Mesenchymal stem cell (in vitro differentiated cells and primary cell): Measurements from ENCODE around the gene KIRREL3.

Experiments
- DNase-seq: peaks from one replicate; pipeline ENCODE4 v3.0.0-alpha.2; 2013
- H2AFZ ChIP-seq: one replicate; pipeline ENCODE4 v1.6.1; 2013; ENCODE audit warnings: low read depth, mild to moderate bottlenecking, control low read depth, inconsistent platforms, low read length, moderate library complexity
- H2AK5ac ChIP-seq: 2 replicates; pipeline ENCODE4 v1.6.1; 2013; ENCODE audit warnings: low read length, moderate library complexity, mild to moderate bottlenecking, inconsistent platforms; ENCODE audit not compliant: severe bottlenecking
- H2BK120ac ChIP-seq: one replicate; pipeline ENCODE4 v1.6.1; 2013; ENCODE audit warnings: low read depth, mild to moderate bottlenecking, inconsistent platforms, low read length, moderate library complexity
- H2BK12ac ChIP-seq, 2 experiments: one replicate each; pipeline ENCODE4 v1.6.1; 2013; ENCODE audit warnings: inconsistent platforms in 2 of 2, low read length in 2 of 2, mild to moderate bottlenecking in 2 of 2, moderate library complexity in 2 of 2, control low read depth in 1 of 2
- H2BK15ac ChIP-seq: one replicate; pipeline ENCODE4 v1.6.1; 2013; ENCODE audit warnings: mild to moderate bottlenecking, low read depth, inconsistent platforms; ENCODE audit not compliant: poor library complexity, severe bottlenecking
- H2BK5ac ChIP-seq: 2 replicates; pipeline ENCODE4 v1.6.1; 2013; ENCODE audit warnings: low read depth, mild to moderate bottlenecking, low read length, control low read depth, inconsistent platforms; ENCODE audit not compliant: poor library complexity, severe bottlenecking
- H3K14ac ChIP-seq, 2 experiments: one replicate each; pipeline ENCODE4 v1.6.1; 2013; ENCODE audit warnings: inconsistent platforms in 2 of 2, low read length in 2 of 2, control low read depth in 1 of 2, mild to moderate bottlenecking in 1 of 2, moderate library complexity in 1 of 2
- H3K18ac ChIP-seq, 2 experiments: one replicate each; pipeline ENCODE4 v1.6.1; 2013; ENCODE audit warnings: inconsistent platforms in 2 of 2, low read length in 2 of 2, control low read depth in 1 of 2, low read depth in 1 of 2, mild to moderate bottlenecking in 1 of 2
- H3K23ac ChIP-seq, 2 experiments: one replicate each; pipeline ENCODE4 v1.6.1; 2013; ENCODE audit warnings: inconsistent platforms in 2 of 2, low read length in 2 of 2, mild to moderate bottlenecking in 2 of 2, moderate library complexity in 2 of 2, control low read depth in 1 of 2
- H3K27ac ChIP-seq: 2 replicates; pipeline ENCODE4 v1.5.1; 2013; ENCODE audit warnings: mild to moderate bottlenecking, moderate library complexity, low read length, control low read depth, inconsistent platforms; ENCODE audit not compliant: poor library complexity, severe bottlenecking
- H3K27me3 ChIP-seq, 2 experiments: 2 replicates each; pipeline versions ENCODE4 v1.6.1 to v1.7.0; 2013; ENCODE audit warnings: low read length in 2 of 2, mild to moderate bottlenecking in 2 of 2, moderate library complexity in 2 of 2, control low read depth in 1 of 2, inconsistent platforms in 1 of 2; ENCODE audit not compliant: control insufficient read depth in 1 of 2, insufficient read depth in 1 of 2
- H3K36me3 ChIP-seq, 2 experiments: 2 replicates each; pipeline versions ENCODE4 v1.6.1 to v1.7.0; 2013; ENCODE audit warnings: low read length in 2 of 2, control low read depth in 1 of 2, inconsistent platforms in 1 of 2, low read depth in 1 of 2, mild to moderate bottlenecking in 1 of 2; ENCODE audit not compliant: insufficient read depth in 2 of 2, control insufficient read depth in 1 of 2
- H3K4ac ChIP-seq, 2 experiments: one replicate each; pipeline ENCODE4 v1.6.1; 2013; ENCODE audit warnings: inconsistent platforms in 2 of 2, low read length in 2 of 2, mild to moderate bottlenecking in 2 of 2, moderate library complexity in 2 of 2, control low read depth in 1 of 2, low read depth in 1 of 2
- H3K4me1 ChIP-seq: 2 replicates; pipeline ENCODE4 v1.6.1; 2013; ENCODE audit warnings: low read depth, low read length, control low read depth; ENCODE audit not compliant: control insufficient read depth, insufficient read depth
- H3K4me2 ChIP-seq: 2 replicates; pipeline ENCODE4 v1.6.1; 2013; ENCODE audit warnings: low read length, mild to moderate bottlenecking, inconsistent platforms; ENCODE audit not compliant: poor library complexity, severe bottlenecking
- H3K4me3 ChIP-seq, 2 experiments: 2 replicates each; pipeline versions ENCODE4 v1.5.1 to v1.7.0; 2013; ENCODE audit warnings: low read length in 2 of 2, mild to moderate bottlenecking in 2 of 2, control low read depth in 1 of 2, low read depth in 1 of 2; ENCODE audit not compliant: insufficient read depth in 1 of 2
- H3K79me1 ChIP-seq: replicated peaks from 2 replicates; pipeline ENCODE4 v1.6.1; 2013; ENCODE audit warnings: mild to moderate bottlenecking, control low read depth, low read length, inconsistent platforms; ENCODE audit not compliant: poor library complexity, severe bottlenecking
- H3K9ac ChIP-seq: 2 replicates; pipeline ENCODE4 v1.7.0; 2013; ENCODE audit warnings: mild to moderate bottlenecking, low read length, moderate library complexity
- H3K9me3 ChIP-seq: 2 replicates; pipeline ENCODE4 v1.7.0; 2013; ENCODE audit warnings: mild to moderate bottlenecking, low read length; ENCODE audit not compliant: control insufficient read depth
- H4K8ac ChIP-seq: one replicate; pipeline ENCODE4 v1.6.1; 2013; ENCODE audit warnings: inconsistent platforms, mild to moderate bottlenecking, low read length, moderate library complexity
- H4K91ac ChIP-seq: one replicate; pipeline ENCODE4 v1.6.1; 2013; ENCODE audit warnings: mild to moderate bottlenecking, low read length, inconsistent platforms
- WGBS: methylation state at CpG from one replicate; pipeline ENCODE4 v1.1.7; 2013; ENCODE audit warnings: mixed read lengths; 5-methylcytosine and 5-hydroxymethylcytosine counted together

KIRREL3 gene

GRCh38 chr11:127042445-127042844 is 41.9 kb upstream of the KIRREL3 start:
- H4K8ac ChIP-seq, result no peak overlapping the region
- no peak overlapping the region for H2AK5ac ChIP-seq
- 43% methylated on average over 1 of the region's 1 CpG for WGBS

GRCh38 chr11:127039591-127039990 is 39.0 kb upstream of the KIRREL3 start:
- Histone ChIP-seq H3K18ac (no peak overlapping the region), H3K4me3 (no peak overlapping the region), H2BK5ac (no peak overlapping the region), H3K4me1 (peaks cover 1% of the 10 kb centered on the region), H3K14ac (no peak overlapping the region), H3K79me1 (no peaks in the 10 kb centered on the region), H2BK12ac (no peak overlapping the region), H2AFZ (no peak overlapping the region), H3K9me3 (no peaks in the 10 kb centered on the region), H3K27ac (no peak overlapping the region), H2BK120ac (no peak overlapping the region), H3K36me3 (no peaks in the 10 kb centered on the region), H4K8ac (no peak overlapping the region), H3K9ac (no peak overlapping the region), H2BK15ac (no peak overlapping the region), H3K4me2 (no peak overlapping the region), H3K4ac (no peak overlapping the region), H2AK5ac (no peak overlapping the region), H3K23ac (no peak overlapping the region), H4K91ac (no peak overlapping the region), H3K27me3 (peaks cover 0 to 21% of the 10 kb centered on the region in 2 experiments)
- DNase-seq, result no peak
- 27% methylated on average over 1 of the region's 2 CpGs for WGBS

More at GRCh38 chr11:127042445-127042844, 41.9 kb upstream of the KIRREL3 start:
- H3K9ac ChIP-seq, result no peak overlapping the region
- no peak overlapping the region for H3K4me2 ChIP-seq
- no peak overlapping the region for H2BK5ac ChIP-seq
- H2BK12ac ChIP-seq, result no peak overlapping the region
- no peak overlapping the region for H3K14ac ChIP-seq
- no peak overlapping the region for H4K91ac ChIP-seq
- H3K4me3 ChIP-seq, result no peak overlapping the region
- no peaks in the 10 kb centered on the region for H3K79me1 ChIP-seq
- H2BK120ac ChIP-seq, result no peak overlapping the region
- H2AFZ ChIP-seq, result no peak overlapping the region
- H3K9me3 ChIP-seq, result no peaks in the 10 kb centered on the region
- H2BK15ac ChIP-seq, result no peak overlapping the region
- H3K23ac ChIP-seq, result no peak overlapping the region
- no peaks in the 10 kb centered on the region for H3K36me3 ChIP-seq
- peaks cover 1% of the 10 kb centered on the region for H3K4me1 ChIP-seq
- H3K27me3 ChIP-seq, result peaks cover 0 to 7% of the 10 kb centered on the region in 2 experiments
- DNase-seq, result no peak
- H3K27ac ChIP-seq, result no peak overlapping the region
- no peak overlapping the region for H3K4ac ChIP-seq
- H3K18ac ChIP-seq, result no peak overlapping the region

GRCh38 chr11:127037596-127037995 is 37.0 kb upstream of the KIRREL3 start:
- Histone ChIP-seq H3K27ac (no peak overlapping the region), H2BK15ac (no peak overlapping the region), H2BK5ac (no peak overlapping the region), H2BK12ac (no peak overlapping the region), H3K18ac (no peak overlapping the region), H3K79me1 (no peaks in the 10 kb centered on the region), H2BK120ac (no peak overlapping the region), H3K14ac (no peak overlapping the region), H3K27me3 (peaks cover 0 to 21% of the 10 kb centered on the region in 2 experiments), H3K4me1 (no peaks in the 10 kb centered on the region), H2AFZ (no peak overlapping the region), H3K4me3 (no peak overlapping the region), H2AK5ac (no peak overlapping the region), H4K91ac (no peak overlapping the region), H3K9ac (no peak overlapping the region), H3K9me3 (no peaks in the 10 kb centered on the region), H3K4ac (no peak overlapping the region), H3K23ac (no peak overlapping the region), H3K4me2 (no peak overlapping the region), H4K8ac (no peak overlapping the region), H3K36me3 (no peaks in the 10 kb centered on the region)
- WGBS, result 60% methylated on average over 4 of the region's 4 CpGs
- no peak for DNase-seq

- Histone ChIP-seq H2BK5ac (no peak overlapping the region), H3K4me2 (no peak overlapping the region), H3K23ac (no peak overlapping the region), H3K79me1 (no peaks in the 10 kb centered on the region), H4K8ac (no peak overlapping the region), H3K4me1 (no peaks in the 10 kb centered on the region), H3K9me3 (no peaks in the 10 kb centered on the region), H3K4ac (no peak overlapping the region), H2AK5ac (no peak overlapping the region), H3K4me3 (no peak overlapping the region), H2BK120ac (no peak overlapping the region), H3K27me3 (peaks cover 0 to 21% of the 10 kb centered on the region in 2 experiments), H2BK15ac (no peak overlapping the region), H3K9ac (no peak overlapping the region), H2BK12ac (no peak overlapping the region), H3K27ac (no peak overlapping the region), H3K18ac (no peak overlapping the region), H3K14ac (no peak overlapping the region), H3K36me3 (no peaks in the 10 kb centered on the region), H2AFZ (no peak overlapping the region), H4K91ac (no peak overlapping the region)
- DNase-seq, result no peak
- 76% methylated on average over 1 of the region's 1 CpG for WGBS
Measured at GRCh38 chr11:127037001-127037400, 36.4 kb upstream of the KIRREL3 start.
